K562 (cell line): ENCODE results near the gene MECP2. TPM values are rescaled to one million over a fixed set of nuclear protein-coding genes. Genes with fewer than 3 reads are reported as not detected.

Experiments
- ATAC-seq: fragments of 200-7000 bp; cut with Tn5 transposase; 3 replicates; pipeline ENCODE4 v1.9.1; 2020; ENCODE audit warnings: moderate library complexity
- BruUV-seq: library from RNA; stranded (reverse); fragments of 400-500 nt; replicated peaks from 2 replicates; lab custom pipeline; 2021; lab: Mats Ljungman, UMichigan
- CTCF ChIA-PET: fragments of 300-600 bp; formaldehyde crosslinking; extraction: SDS; loops from one replicate; lab custom pipeline; 2021; ENCODE audit warnings: low intra/inter-chr PET ratio; lab: Yijun Ruan, JAX
- POLR2A ChIA-PET: fragments of 300-600, 350-650 bp; sonication (Branson Sonifier 250); formaldehyde crosslinking; extraction: SDS; loops from one replicate; lab custom pipeline; 2021; ENCODE audit warnings: antibody characterized with exemption, inconsistent platforms; lab: Yijun Ruan, JAX
- DNase-seq, 4 experiments: peaks; one replicate each; pipeline versions ENCODE4 v3.0.0 to v3.0.0-alpha.2; 2011 to 2018; ENCODE audit warnings: low spot score in 3 of 4, mixed read lengths in 3 of 4; ENCODE audit errors: extremely low read depth in 1 of 4
- FAIRE-seq: peaks from 2 replicates; lab custom pipeline; 2011; peaks lifted over from hg19 to GRCh38; lab: Jason Lieb, UNC
- H2AFZ ChIP-seq: 2 replicates; pipeline ENCODE4 v1.6.0; 2011; ENCODE audit warnings: low read depth, low read length, control low read depth, inconsistent platforms
- H3K27ac ChIP-seq: fragments of 200-600 bp; 3 replicates; pipeline ENCODE4 v1.8.0; 2011; ENCODE audit warnings: low read depth, mild to moderate bottlenecking, control low read depth, inconsistent platforms, low read length, moderate library complexity, mixed read lengths; ENCODE audit errors: extremely low read depth
- H3K27me3 ChIP-seq, 2 experiments: fragments of 300-600 bp in 1 of 2; 2 replicates in 1 of 2; 3 replicates in 1 of 2; pipeline versions ENCODE4 v1.6.0 to v1.8.0; 2011; ENCODE audit warnings: inconsistent platforms in 2 of 2, low read length in 2 of 2, mild to moderate bottlenecking in 1 of 2, mixed read lengths in 1 of 2, moderate library complexity in 1 of 2; ENCODE audit not compliant: control insufficient read depth in 2 of 2, insufficient read depth in 2 of 2
- H3K36me3 ChIP-seq: fragments of 300-600 bp; 3 replicates; pipeline ENCODE4 v1.8.0; 2011; ENCODE audit warnings: mild to moderate bottlenecking, low read length, inconsistent platforms; ENCODE audit not compliant: control insufficient read depth, insufficient read depth
- H3K4me1 ChIP-seq, 2 experiments: fragments of 200-600 bp in 1 of 2; replicated peaks in 1 of 2; 2 replicates in 1 of 2; 3 replicates in 1 of 2; pipeline versions ENCODE4 v1.5.1 to v1.8.0; 2011; ENCODE audit warnings: inconsistent platforms in 2 of 2, low read length in 2 of 2, mild to moderate bottlenecking in 1 of 2, mixed read lengths in 1 of 2, moderate library complexity in 1 of 2; ENCODE audit not compliant: control insufficient read depth in 2 of 2, insufficient read depth in 2 of 2
- H3K4me2 ChIP-seq: 2 replicates; pipeline ENCODE4 v1.6.1; 2011; ENCODE audit warnings: low read length, control low read depth, inconsistent platforms, mixed read lengths; ENCODE audit not compliant: insufficient read depth
- H3K4me3 ChIP-seq: fragments of 200-600 bp; sonication (generic), shearing (Covaris generic); 2 replicates; pipeline ENCODE4 v1.5.1; 2016; ENCODE audit warnings: control low read depth, inconsistent platforms
- H3K79me2 ChIP-seq: fragments of 200-600 bp; 3 replicates; pipeline ENCODE4 v1.8.0; 2011; ENCODE audit warnings: low read length, inconsistent platforms; ENCODE audit not compliant: control insufficient read depth, insufficient read depth
- H3K9ac ChIP-seq, 2 experiments: 2 replicates each; pipeline versions ENCODE4 v1.6.0 to v1.6.1; 2011; ENCODE audit warnings: low read depth in 2 of 2, low read length in 2 of 2, control low read depth in 1 of 2, inconsistent platforms in 1 of 2, mild to moderate bottlenecking in 1 of 2, mixed read lengths in 1 of 2; ENCODE audit not compliant: insufficient read depth in 1 of 2
- H3K9me1 ChIP-seq: one replicate; pipeline ENCODE4 v1.6.0; 2011; ENCODE audit warnings: inconsistent platforms, mild to moderate bottlenecking, low read length, moderate library complexity; ENCODE audit not compliant: control insufficient read depth, insufficient read depth
- H3K9me3 ChIP-seq: replicated peaks from 2 replicates; pipeline ENCODE4 v1.5.1; 2011; ENCODE audit warnings: low read depth, low read length, inconsistent platforms; ENCODE audit not compliant: control insufficient read depth, insufficient read depth
- H4K20me1 ChIP-seq: replicated peaks from 2 replicates; pipeline ENCODE4 v1.6.1; 2011; ENCODE audit warnings: low read length, inconsistent platforms, mixed read lengths; ENCODE audit not compliant: control insufficient read depth, insufficient read depth
- HDAC3 ChIP-seq: fragments of 450-650 bp; IDR thresholded peaks from 2 replicates; pipeline ENCODE4 v1.6.1; 2018; ENCODE audit warnings: borderline replicate concordance, mild to moderate bottlenecking, moderate library complexity; ENCODE audit not compliant: partially characterized antibody
- KAT2B ChIP-seq: IDR thresholded peaks from one replicate; pipeline ENCODE4 v1.6.1; 2012; ENCODE audit warnings: low read depth, mild to moderate bottlenecking, control low read depth, inconsistent platforms, low read length, moderate library complexity
- MAFG ChIP-seq: fragments of 450-650 bp; conservative IDR thresholded peaks from 2 replicates; pipeline ENCODE4 v1.6.1; 2016; ENCODE audit warnings: missing genetic modification characterization, missing compliant biosample characterization
- MXI1 ChIP-seq: IDR thresholded peaks from 2 replicates; pipeline ENCODE4 v1.6.1; 2011; ENCODE audit warnings: low read depth, mild to moderate bottlenecking, improper control_type of control experiment, low read length
- RBM15 ChIP-seq: fragments of 200-400 bp; formaldehyde crosslinking; IDR thresholded peaks from 2 replicates; pipeline ENCODE4 v1.6.1; 2018; ENCODE audit warnings: mild to moderate bottlenecking, low read length, moderate library complexity; ENCODE audit not compliant: insufficient read depth
- ZNF121 ChIP-seq: sonication (generic); formaldehyde crosslinking; conservative IDR thresholded peaks from 2 replicates; pipeline ENCODE4 v1.8.0; 2022; ENCODE audit warnings: missing genetic modification reagents
- ZNF583 ChIP-seq: fragments of 250-450 bp; sonication (Bioruptor Pico); IDR thresholded peaks from 2 replicates; pipeline ENCODE4 v1.4.0; 2020
- WGBS: fragments of 100-300 bp; shearing (Covaris generic); methylation state at CpG from one replicate; pipeline ENCODE4 v1.1.6; 2016; ENCODE audit warnings: low coverage, mixed read lengths; ENCODE audit not compliant: insufficient coverage; ENCODE audit errors: missing lambda C conversion rate; 5-methylcytosine and 5-hydroxymethylcytosine counted together
- in situ Hi-C: fragments of 300-500 bp; cut with MboI; formaldehyde crosslinking; loops from 4 replicates; pipeline ENCODE4 v1.15.0; 2018; ENCODE audit warnings: inconsistent platforms, mixed read lengths
- intact Hi-C: fragments of 100-400 bp; cut with micrococcal nuclease; formaldehyde crosslinking; loops from 2 replicates; pipeline ENCODE4 v1.14.2; 2022
- polyA plus RNA-seq, 8 experiments: library from polyadenylated mRNA; depleted of rRNA in 4 of 8; stranded (reverse) in 5 of 8; unstranded in 3 of 8; fragments of >200 nt; fragmentation: Nextera tagmentation in 2 of 8; fragmentation: Illumina TruSeq in 1 of 8; extraction: Ambion mirVana in 2 of 8; extraction: Trizol in 1 of 8; gene quantifications; 2 replicates each; pipeline versions ENCODE4 v1.2.1 to v1.2.3, GENCODE V29; 2011 to 2014; ENCODE audit warnings: inconsistent platforms in 1 of 8, missing spikeins in 1 of 8
- total RNA-seq, 7 experiments: library from RNA; depleted of rRNA in 6 of 7; stranded (reverse); fragments of >200 nt in 6 of 7; fragmentation: Illumina TruSeq in 2 of 7; extraction: Trizol in 2 of 7; gene quantifications; 2 replicates each; pipeline versions ENCODE4 v1.2.1 to v1.2.3, GENCODE V29; 2011 to 2021; ENCODE audit warnings: low replicate concordance in 1 of 7
- TF ChIP-seq, protein P1 (sequence below): fragments of 250-450 bp; sonication (Bioruptor Pico); IDR thresholded peaks from 2 replicates; pipeline ENCODE4 v1.6.1; 2021; ENCODE audit warnings: mild to moderate bottlenecking
- TF ChIP-seq, protein P2 (sequence below): sonication (generic); formaldehyde crosslinking; IDR thresholded peaks from 2 replicates; pipeline ENCODE4 v1.8.1; 2022; ENCODE audit warnings: missing genetic modification reagents

Gene MECP2
- total and polyA plus RNA-seq, 9 of the 15 experiments (the other 6 are each of a cell fraction or from before 2014, with no cell fraction given) = 2.1 to 50.9 (median 30.5) TPM

DNA sequence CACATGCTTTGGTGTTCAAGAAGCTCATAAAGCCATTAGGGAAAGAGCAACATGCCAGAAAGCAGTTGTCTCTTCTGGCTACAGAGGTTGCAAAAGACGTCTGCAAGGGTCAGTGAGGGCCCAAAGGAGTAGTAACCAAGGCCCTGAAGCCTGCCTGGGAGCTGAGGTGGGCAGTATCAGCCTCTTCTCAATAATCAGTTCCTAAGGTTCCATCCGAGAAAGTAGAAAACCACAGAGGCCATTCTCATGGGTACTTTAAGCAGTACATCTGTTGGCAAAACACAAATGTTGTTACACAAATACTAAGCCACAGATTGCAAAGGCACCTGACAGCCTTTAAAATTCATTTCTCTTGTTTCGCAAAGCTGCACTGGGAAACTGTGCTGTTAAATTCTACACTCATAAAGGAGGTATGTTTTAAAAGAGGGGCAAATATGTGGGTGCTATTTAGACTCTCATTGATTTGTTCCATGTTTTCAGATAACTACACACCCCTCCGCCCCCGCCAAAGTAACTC, 37.7 kb downstream of the MECP2 start:
- in situ Hi-C loops = no loop called here
- Histone ChIP-seq H2AFZ (no peak overlapping the region), H3K4me3 (no peak overlapping the region), H4K20me1 (peaks cover 31% of the 10 kb centered on the region), H3K4me2 (no peak overlapping the region), H3K9me3 (no peaks in the 10 kb centered on the region), H3K27me3 (no peaks in the 10 kb centered on the region)
- 88% methylated on average over 5 of the region's 5 CpGs for WGBS
- DNase-seq = no peak
- CTCF ChIA-PET = no interaction called here
- TF ChIP-seq MAFG (tag) = no peak
- TF ChIP-seq ZNF121 (CRISPR knock-in tag) = no peak
- no peak for TF ChIP-seq KAT2B
- no peak for TF ChIP-seq ZNF583 (CRISPR knock-in tag)
- TF ChIP-seq, protein P1, sequence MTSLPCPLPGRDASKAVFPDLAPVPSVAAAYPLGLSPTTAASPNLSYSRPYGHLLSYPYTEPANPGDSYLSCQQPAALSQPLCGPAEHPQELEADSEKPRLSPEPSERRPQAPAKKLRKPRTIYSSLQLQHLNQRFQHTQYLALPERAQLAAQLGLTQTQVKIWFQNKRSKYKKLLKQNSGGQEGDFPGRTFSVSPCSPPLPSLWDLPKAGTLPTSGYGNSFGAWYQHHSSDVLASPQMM (CRISPR knock-in tag) = no peak
- no peak for TF ChIP-seq HDAC3
- no peak for TF ChIP-seq MXI1
- TF ChIP-seq, protein P2, sequence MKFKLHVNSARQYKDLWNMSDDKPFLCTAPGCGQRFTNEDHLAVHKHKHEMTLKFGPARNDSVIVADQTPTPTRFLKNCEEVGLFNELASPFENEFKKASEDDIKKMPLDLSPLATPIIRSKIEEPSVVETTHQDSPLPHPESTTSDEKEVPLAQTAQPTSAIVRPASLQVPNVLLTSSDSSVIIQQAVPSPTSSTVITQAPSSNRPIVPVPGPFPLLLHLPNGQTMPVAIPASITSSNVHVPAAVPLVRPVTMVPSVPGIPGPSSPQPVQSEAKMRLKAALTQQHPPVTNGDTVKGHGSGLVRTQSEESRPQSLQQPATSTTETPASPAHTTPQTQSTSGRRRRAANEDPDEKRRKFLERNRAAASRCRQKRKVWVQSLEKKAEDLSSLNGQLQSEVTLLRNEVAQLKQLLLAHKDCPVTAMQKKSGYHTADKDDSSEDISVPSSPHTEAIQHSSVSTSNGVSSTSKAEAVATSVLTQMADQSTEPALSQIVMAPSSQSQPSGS (CRISPR knock-in tag) = no peak
- no peak for TF ChIP-seq RBM15
- TF ChIP-seq, all 486 proteins: peak for 0
- Histone ChIP-seq H3K79me2 (peaks cover 91% of the 10 kb centered on the region), H3K4me1 (peaks cover 0 to 2% of the 10 kb centered on the region in 2 experiments; a peak in 3 of 5 replicates), H3K36me3 (peaks cover 58% of the 10 kb centered on the region), H3K9ac (no peak overlapping the region; a peak in 1 of 4 replicates), H3K27ac (no peak overlapping the region), H3K9me1 (no peaks in the 10 kb centered on the region)
- FAIRE-seq (no peak), ATAC-seq (no peak)
- BruUV-seq = no TSS peak
- POLR2A ChIA-PET = interaction anchor here (0.6 kb wide), 2 partner anchors 24 kb away, joined by 3 to 4 read pairs; no protein-coding TSS in a partner anchor
- intact Hi-C loops = no loop called here
